BLaER1 (cell line): ENCODE measurements around the gene CECR2.

Source experiments
- H3K27ac ChIP-seq: shearing (Covaris generic); formaldehyde crosslinking; 2 replicates; pipeline ENCODE4 v1.8.1; 2022
- H3K27me3 ChIP-seq: shearing (Covaris generic); formaldehyde crosslinking; 2 replicates; pipeline ENCODE4 v1.8.1; 2022
- H3K36me3 ChIP-seq: shearing (Covaris generic); formaldehyde crosslinking; 2 replicates; pipeline ENCODE4 v1.8.1; 2022
- H3K4me1 ChIP-seq: shearing (Covaris generic); formaldehyde crosslinking; 2 replicates; pipeline ENCODE4 v1.8.1; 2022
- H3K4me2 ChIP-seq: shearing (Covaris generic); formaldehyde crosslinking; 2 replicates; pipeline ENCODE4 v1.8.1; 2022
- H3K4me3 ChIP-seq: shearing (Covaris generic); formaldehyde crosslinking; 2 replicates; pipeline ENCODE4 v1.8.1; 2022
- H3K9ac ChIP-seq: shearing (Covaris generic); formaldehyde crosslinking; 2 replicates; pipeline ENCODE4 v1.8.1; 2022
- H3K9me3 ChIP-seq: shearing (Covaris generic); formaldehyde crosslinking; 2 replicates; pipeline ENCODE4 v1.8.1; 2022
- H4K20me1 ChIP-seq: shearing (Covaris generic); formaldehyde crosslinking; 2 replicates; pipeline ENCODE4 v1.8.1; 2022
- Cebpa-rat ChIP-seq: shearing (Covaris generic); IDR thresholded peaks from 2 replicates; pipeline ENCODE4 v1.8.1; 2022

CECR2 gene

GRCh38 chr22:17586831-17587440, 217.7 kb downstream of the CECR2 start:
- TF ChIP-seq Cebpa-rat, result no peak

GRCh38 chr22:17587629-17588028, 218.4 kb downstream of the CECR2 start:
- Histone ChIP-seq H3K9ac (no peak overlapping the region), H3K9me3 (no peaks in the 10 kb centered on the region), H3K27me3 (no peaks in the 10 kb centered on the region), H3K4me3 (no peak overlapping the region), H3K27ac (peak overlapping the region; percentile 22; the same call in 1 of the 2 replicates), H3K4me1 (peaks cover 13% of the 10 kb centered on the region; the same call in 1 of the 2 replicates), H3K4me2 (no peak overlapping the region), H4K20me1 (no peaks in the 10 kb centered on the region), H3K36me3 (peaks cover 48% of the 10 kb centered on the region)
- TF ChIP-seq Cebpa-rat, result no peak

More at GRCh38 chr22:17586831-17587440, 217.7 kb downstream of the CECR2 start:
- no peak overlapping the region for H3K27ac ChIP-seq
- H3K36me3 ChIP-seq, result peaks cover 41% of the 10 kb centered on the region
- no peaks in the 10 kb centered on the region for H3K27me3 ChIP-seq
- no peaks in the 10 kb centered on the region for H4K20me1 ChIP-seq
- H3K9me3 ChIP-seq, result no peaks in the 10 kb centered on the region
- no peak overlapping the region for H3K4me3 ChIP-seq
- no peak overlapping the region for H3K9ac ChIP-seq
- H3K4me1 ChIP-seq, result 0 out of 2 replicates have a peak, but pooled peaks cover 13% of the 10 kb centered on the region
- no peak overlapping the region for H3K4me2 ChIP-seq

- Histone ChIP-seq H3K9me3 (no peaks in the 10 kb centered on the region), H3K9ac (no peak overlapping the region), H3K27ac (no peak overlapping the region), H3K4me2 (no peak overlapping the region), H4K20me1 (no peaks in the 10 kb centered on the region), H3K4me1 (peaks cover 22% of the 10 kb centered on the region), H3K4me3 (no peak overlapping the region), H3K36me3 (peaks cover 58% of the 10 kb centered on the region), H3K27me3 (no peaks in the 10 kb centered on the region)
- no peak for TF ChIP-seq Cebpa-rat
Measured at GRCh38 chr22:17588606-17589005, 219.3 kb downstream of the CECR2 start.

- H3K27ac ChIP-seq, result no peak overlapping the region
- no peak for TF ChIP-seq Cebpa-rat
- no peaks in the 10 kb centered on the region for H3K27me3 ChIP-seq
- H3K9ac ChIP-seq, result no peak overlapping the region
- H3K4me2 ChIP-seq, result no peak overlapping the region
- H3K4me3 ChIP-seq, result no peak overlapping the region
- H3K4me1 ChIP-seq, result peaks cover 35% of the 10 kb centered on the region
- H4K20me1 ChIP-seq, result no peaks in the 10 kb centered on the region
- H3K36me3 ChIP-seq, result peaks cover 65% of the 10 kb centered on the region
- H3K9me3 ChIP-seq, result no peaks in the 10 kb centered on the region
Measured at GRCh38 chr22:17589810-17590375, 220.6 kb downstream of the CECR2 start.

GRCh38 chr22:17590586-17590985, 221.3 kb downstream of the CECR2 start:
- H3K4me1 ChIP-seq, result peaks cover 42% of the 10 kb centered on the region
- no peak overlapping the region for H3K4me3 ChIP-seq
- H3K9ac ChIP-seq, result no peak overlapping the region
- TF ChIP-seq Cebpa-rat, result no peak
- no peaks in the 10 kb centered on the region for H4K20me1 ChIP-seq
- H3K27me3 ChIP-seq, result no peaks in the 10 kb centered on the region
- H3K36me3 ChIP-seq, result peaks cover 67% of the 10 kb centered on the region
- no peak overlapping the region for H3K27ac ChIP-seq
- no peaks in the 10 kb centered on the region for H3K9me3 ChIP-seq
- H3K4me2 ChIP-seq, result no peak overlapping the region

GRCh38 chr22:17592201-17592600, 222.9 kb downstream of the CECR2 start:
- Histone ChIP-seq H3K4me1 (peaks cover 48% of the 10 kb centered on the region), H3K4me3 (no peak overlapping the region), H3K36me3 (peaks cover 82% of the 10 kb centered on the region), H3K9ac (no peak overlapping the region), H4K20me1 (no peaks in the 10 kb centered on the region), H3K27me3 (no peaks in the 10 kb centered on the region), H3K9me3 (peaks cover 14% of the 10 kb centered on the region), H3K27ac (no peak overlapping the region), H3K4me2 (no peak overlapping the region)
- no peak for TF ChIP-seq Cebpa-rat

GRCh38 chr22:17596226-17596625, 227.0 kb downstream of the CECR2 start:
- peaks cover 37% of the 10 kb centered on the region for H3K4me1 ChIP-seq
- H4K20me1 ChIP-seq, result no peaks in the 10 kb centered on the region; the same call in 1 of the 2 replicates
- H3K27ac ChIP-seq, result peak overlapping the region; percentile 39
- H3K9ac ChIP-seq, result no peak overlapping the region
- peaks cover 21% of the 10 kb centered on the region for H3K9me3 ChIP-seq
- H3K4me2 ChIP-seq, result 0 out of 2 replicates have a peak overlapping the region, but pooled peaks have one; percentile 7
- no peak for TF ChIP-seq Cebpa-rat
- H3K36me3 ChIP-seq, result peaks cover 88% of the 10 kb centered on the region
- no peaks in the 10 kb centered on the region for H3K27me3 ChIP-seq
- H3K4me3 ChIP-seq, result no peak overlapping the region

- peaks cover 37% of the 10 kb centered on the region for H3K4me1 ChIP-seq
- H3K9ac ChIP-seq, result no peak overlapping the region
- TF ChIP-seq Cebpa-rat, result no peak
- H3K4me3 ChIP-seq, result no peak overlapping the region
- peaks cover 87% of the 10 kb centered on the region for H3K36me3 ChIP-seq
- H3K27ac ChIP-seq, result no peak overlapping the region
- no peak overlapping the region for H3K4me2 ChIP-seq
- H3K9me3 ChIP-seq, result peaks cover 21% of the 10 kb centered on the region
- H3K27me3 ChIP-seq, result no peaks in the 10 kb centered on the region
- peaks cover 8% of the 10 kb centered on the region; the same call in 1 of the 2 replicates for H4K20me1 ChIP-seq
Measured at GRCh38 chr22:17597217-17597616, 228.0 kb downstream of the CECR2 start.

GRCh38 chr22:17598318-17598717, 229.1 kb downstream of the CECR2 start:
- Histone ChIP-seq H3K9me3 (peaks cover 21% of the 10 kb centered on the region), H4K20me1 (peaks cover 8% of the 10 kb centered on the region; the same call in 1 of the 2 replicates), H3K36me3 (peaks cover 82% of the 10 kb centered on the region), H3K9ac (no peak overlapping the region), H3K27ac (no peak overlapping the region), H3K4me3 (no peak overlapping the region), H3K27me3 (no peaks in the 10 kb centered on the region), H3K4me2 (no peak overlapping the region), H3K4me1 (peaks cover 31% of the 10 kb centered on the region)
- no peak for TF ChIP-seq Cebpa-rat

- H3K9ac ChIP-seq, result no peak overlapping the region
Measured at GRCh38 chr22:17601031-17601430, 231.8 kb downstream of the CECR2 start.

More at GRCh38 chr22:17601031-17601430, 231.8 kb downstream of the CECR2 start:
- peaks cover 14% of the 10 kb centered on the region for H3K4me1 ChIP-seq
- no peaks in the 10 kb centered on the region for H3K27me3 ChIP-seq
- H3K4me2 ChIP-seq, result no peak overlapping the region
- H3K27ac ChIP-seq, result no peak overlapping the region
- H3K36me3 ChIP-seq, result peaks cover 91% of the 10 kb centered on the region
- no peak overlapping the region for H3K4me3 ChIP-seq
- peaks cover 19% of the 10 kb centered on the region for H3K9me3 ChIP-seq
- no peak for TF ChIP-seq Cebpa-rat
- H4K20me1 ChIP-seq, result peaks cover 13% of the 10 kb centered on the region; the same call in 1 of the 2 replicates
